GM12878 (cell line): ENCODE data around the gene SF3B4. TPM values are rescaled to one million over a fixed set of nuclear protein-coding genes. Genes with fewer than 3 reads are reported as not detected.

Experiments used
- ATF2 ChIP-seq: IDR thresholded peaks from 2 replicates; pipeline ENCODE4 v1.6.1; 2012; ENCODE audit warnings: low read length, inconsistent platforms
- ATF7 ChIP-seq: fragments of 450-650 bp; IDR thresholded peaks from 2 replicates; pipeline ENCODE4 v1.6.1; 2016; ENCODE audit warnings: low read depth, mild to moderate bottlenecking
- BACH1 ChIP-seq: fragments of 450-650 bp; IDR thresholded peaks from 2 replicates; pipeline ENCODE4 v1.6.1; 2017; ENCODE audit warnings: mild to moderate bottlenecking, borderline replicate concordance
- CBX5 ChIP-seq: sonication (generic); IDR thresholded peaks from 2 replicates; pipeline ENCODE4 v1.6.1; 2016; ENCODE audit warnings: low read depth, moderate library complexity, mild to moderate bottlenecking, inconsistent platforms
- CEBPZ ChIP-seq: fragments of 150-350 bp; IDR thresholded peaks from 2 replicates; pipeline ENCODE4 v1.6.1; 2016; ENCODE audit warnings: low read depth, low read length
- CHD1 ChIP-seq: IDR thresholded peaks from 2 replicates; pipeline ENCODE4 v1.6.1; 2012; ENCODE audit warnings: low read depth, low read length, improper control_type of control experiment
- EP300 ChIP-seq, 2 experiments: fragments of 150-350 bp in 1 of 2; IDR thresholded peaks; 2 replicates each; pipeline ENCODE4 v1.6.1; 2011 to 2012; ENCODE audit warnings: low read depth in 2 of 2, low read length in 2 of 2, borderline replicate concordance in 1 of 2, improper control_type of control experiment in 1 of 2, inconsistent platforms in 1 of 2; ENCODE audit not compliant: control insufficient read depth in 1 of 2
- IKZF2 ChIP-seq, 2 experiments: fragments of 450-650 bp; IDR thresholded peaks; 2 replicates each; pipeline ENCODE4 v1.6.1; 2017; ENCODE audit warnings: mild to moderate bottlenecking in 2 of 2, moderate library complexity in 2 of 2
- MTA3 ChIP-seq: IDR thresholded peaks from 2 replicates; pipeline ENCODE4 v1.6.1; 2012; ENCODE audit warnings: low read length, inconsistent platforms, borderline replicate concordance
- NFXL1 ChIP-seq: fragments of 450-650 bp; IDR thresholded peaks from 2 replicates; pipeline ENCODE4 v1.6.1; 2017; ENCODE audit warnings: antibody characterized with exemption, mild to moderate bottlenecking, borderline replicate concordance
- NR2F1 ChIP-seq: fragments of 450-650 bp; conservative IDR thresholded peaks from 2 replicates; pipeline ENCODE4 v1.6.1; 2017; ENCODE audit warnings: mild to moderate bottlenecking
- POU2F2 ChIP-seq: IDR thresholded peaks from 3 replicates; pipeline ENCODE4 v1.6.1; 2011; ENCODE audit warnings: low read depth, mild to moderate bottlenecking, low read length, borderline replicate concordance
- RAD21 ChIP-seq: IDR thresholded peaks from 2 replicates; pipeline ENCODE4 v1.6.1; 2011; ENCODE audit warnings: mild to moderate bottlenecking, low read depth, low read length, moderate library complexity; ENCODE audit not compliant: insufficient read depth
- RELA ChIP-seq: fragments of 450-650 bp; IDR thresholded peaks from 2 replicates; pipeline ENCODE4 v1.8.0; 2014; ENCODE audit warnings: borderline replicate concordance; ENCODE audit not compliant: partially characterized antibody
- SMAD1 ChIP-seq: fragments of 450-650 bp; IDR thresholded peaks from 2 replicates; pipeline ENCODE4 v1.6.1; 2018; ENCODE audit warnings: mild to moderate bottlenecking, low read depth; ENCODE audit not compliant: partially characterized antibody
- SRF ChIP-seq, 2 experiments: IDR thresholded peaks; 2 replicates each; pipeline ENCODE4 v1.6.1; 2011; ENCODE audit warnings: low read depth in 2 of 2, low read length in 2 of 2, mild to moderate bottlenecking in 1 of 2, moderate library complexity in 1 of 2
- YY1 ChIP-seq: IDR thresholded peaks from 2 replicates; pipeline ENCODE4 v1.6.1; 2011; ENCODE audit warnings: low read depth, mild to moderate bottlenecking, low read length
- ZBTB40 ChIP-seq: fragments of 450-650 bp; IDR thresholded peaks from 2 replicates; pipeline ENCODE4 v1.6.1; 2016; ENCODE audit warnings: mild to moderate bottlenecking, moderate library complexity, borderline replicate concordance
- ZNF274 ChIP-seq: IDR thresholded peaks from one replicate; pipeline ENCODE4 v1.8.0; 2011; ENCODE audit not compliant: insufficient read length, insufficient read depth
- polyA plus RNA-seq, 11 experiments: library from polyadenylated mRNA; depleted of rRNA in 4 of 11; unstranded in 6 of 11; stranded (reverse) in 5 of 11; fragments of >200 nt; fragmentation: Nextera tagmentation in 4 of 11; fragmentation: Illumina TruSeq in 1 of 11; extraction: Ambion mirVana in 4 of 11; extraction: Trizol in 1 of 11; gene quantifications; 1 replicate in 1 of 11; 2 replicates in 10 of 11; pipeline versions ENCODE4 v1.2.1 to v1.2.3, GENCODE V29; 2011 to 2016; ENCODE audit warnings: inconsistent platforms in 2 of 11, missing spikeins in 2 of 11, low read depth in 1 of 11
- total RNA-seq, 4 experiments: library from RNA; depleted of rRNA in 3 of 4; stranded (reverse); fragments of >200 nt in 3 of 4; fragmentation: Illumina TruSeq in 1 of 4; extraction: Trizol in 1 of 4; gene quantifications; 2 replicates each; pipeline versions ENCODE4 v1.2.1 to v1.2.3, GENCODE V29; 2013 to 2021

The SF3B4 gene
- total and polyA plus RNA-seq, 10 of the 15 experiments (the other 5 are each of a cell fraction or from before 2014, with no cell fraction given): 1.9 to 146 (median 27.5) TPM

DNA sequence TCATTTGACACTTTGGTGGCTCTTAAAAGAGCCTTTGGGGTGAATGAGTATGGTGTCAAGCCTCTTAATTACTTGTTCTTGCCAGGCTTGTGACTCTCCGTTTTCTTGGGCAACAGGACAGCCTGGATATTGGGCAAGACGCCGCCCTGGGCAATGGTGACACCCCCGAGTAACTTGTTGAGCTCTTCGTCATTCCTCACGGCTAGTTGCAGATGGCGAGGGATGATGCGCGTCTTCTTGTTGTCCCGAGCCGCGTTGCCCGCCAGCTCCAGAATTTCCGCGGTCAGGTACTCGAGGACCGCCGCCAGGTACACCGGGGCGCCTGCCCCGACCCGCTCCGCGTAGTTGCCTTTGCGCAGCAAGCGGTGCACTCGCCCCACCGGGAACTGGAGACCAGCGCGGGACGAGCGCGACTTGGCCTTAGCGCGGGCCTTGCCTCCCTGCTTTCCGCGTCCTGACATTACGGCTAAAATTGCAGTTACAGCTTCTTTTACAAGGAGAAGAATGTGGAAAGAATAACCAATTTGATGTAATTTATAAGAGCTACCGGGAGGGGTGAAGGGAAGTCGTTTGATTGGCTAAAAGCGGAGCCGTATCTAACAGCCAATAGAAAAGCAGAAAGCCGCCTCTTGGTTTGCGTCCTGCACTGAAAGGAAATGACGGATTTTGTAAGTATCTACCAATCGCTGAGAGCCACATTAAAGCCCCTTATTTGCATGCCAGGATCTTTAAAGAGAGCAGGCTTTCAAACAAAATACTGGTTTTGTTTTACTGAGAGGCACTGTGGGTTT, 40.0 kb downstream of the SF3B4 start (continued):
- TF ChIP-seq YY1 (0 out of 2 replicates have a peak, but pooled peaks have one; percentile 8), MTA3 (no peak; the same call in 1 of the 2 replicates), SRF (IDR thresholded peaks at IDR 0.05; ENCODE audit: low read depth in 2 of 2, low read length in 2 of 2) (no peak), NR2F1 (0 out of 2 replicates have a peak, but pooled peaks have one; percentile 16), IKZF2 (IDR thresholded peaks at IDR 0.05) (peak in 1 of 2 experiments; percentile 9; a peak in 3 of 4 replicates), EP300 (IDR thresholded peaks at IDR 0.05; ENCODE audit: borderline replicate concordance in 1 of 2, control insufficient read depth in 1 of 2, low read depth in 2 of 2, low read length in 2 of 2) (no peak), ZNF274 (no peak), RELA (no peak), NFXL1 (peak; percentile 91), ATF2 (no peak), SMAD1 (peak; percentile 91), CHD1 (no peak), ZBTB40 (peak; percentile 68; the same call in 1 of the 2 replicates), BACH1 (peak; percentile 96), POU2F2 (peak; percentile 98), CEBPZ (no peak), RAD21 (no peak), CBX5 (no peak), ATF7 (no peak; the same call in 1 of the 2 replicates)
